PFSK-1 (cell line): ENCODE results near the gene IGSF8.

Experiments used
- FOXP2 ChIP-seq: optimal IDR thresholded peaks from 2 replicates; pipeline ENCODE3; 2011; ENCODE audit warnings: borderline replicate concordance, control low read depth, inconsistent platforms; ENCODE audit not compliant: insufficient read depth; ENCODE audit errors: extremely low read length, extremely low read depth
- POLR2AphosphoS5 ChIP-seq: IDR thresholded peaks from 2 replicates; pipeline ENCODE4 v1.6.1; 2012; ENCODE audit warnings: low read depth, mild to moderate bottlenecking, control low read depth, low read length, moderate library complexity
- REST ChIP-seq, 2 experiments: IDR thresholded peaks; 2 replicates each; pipeline versions ENCODE4 v1.6.1 to v1.8.0; 2011 to 2012; ENCODE audit warnings: low read depth in 2 of 2, low read length in 2 of 2, control low read depth in 1 of 2, inconsistent platforms in 1 of 2, mild to moderate bottlenecking in 1 of 2, moderate library complexity in 1 of 2; ENCODE audit not compliant: insufficient read depth in 1 of 2
- SIN3A ChIP-seq: IDR thresholded peaks from 2 replicates; pipeline ENCODE4 v1.6.1; 2012; ENCODE audit warnings: mild to moderate bottlenecking, low read length, moderate library complexity, borderline replicate concordance; ENCODE audit not compliant: insufficient read depth
- TAF1 ChIP-seq: IDR thresholded peaks from 2 replicates; pipeline ENCODE4 v1.6.1; 2012; ENCODE audit warnings: low read length, control low read depth, borderline replicate concordance; ENCODE audit not compliant: insufficient read depth

GRCh38 chr1:160105155-160105554 lies 6.7 kb upstream of the IGSF8 start:
- TF ChIP-seq POLR2AphosphoS5: no peak
- TF ChIP-seq FOXP2: no peak
- TF ChIP-seq TAF1: no peak
- TF ChIP-seq REST (IDR thresholded peaks at IDR 0.05; ENCODE audit: insufficient read depth in 1 of 2, low read depth in 2 of 2, low read length in 2 of 2): no peak
- TF ChIP-seq SIN3A: no peak
